HL-60 (cell line): Measurements from ENCODE around the gene NFATC1.

ENCODE experiments used
- DNase-seq, 2 experiments: peaks; one replicate each; pipeline ENCODE4 v3.0.0-alpha.2; 2010 to 2020; ENCODE audit warnings: low read depth in 1 of 2, low spot score in 1 of 2
- H3K27ac ChIP-seq: fragments of 250-450 bp; sonication (Bioruptor Pico); replicated peaks from 2 replicates; pipeline ENCODE4 v1.5.1; 2020; ENCODE audit warnings: mild to moderate bottlenecking, moderate library complexity
- H3K27me3 ChIP-seq: fragments of 250-450 bp; sonication (Bioruptor Pico); 2 replicates; pipeline ENCODE4 v1.5.1; 2021; ENCODE audit warnings: mild to moderate bottlenecking, moderate library complexity; ENCODE audit not compliant: insufficient read depth, poor library complexity, severe bottlenecking
- H3K4me3 ChIP-seq: replicated peaks from 2 replicates; pipeline ENCODE4 v1.5.1; 2011; ENCODE audit warnings: mild to moderate bottlenecking, control low read depth, low read length; ENCODE audit not compliant: insufficient read depth
- CTCF ChIP-seq: IDR thresholded peaks from one replicate; pipeline ENCODE4 v1.5.1; 2011; ENCODE audit warnings: low read length, control low read depth, inconsistent platforms; ENCODE audit not compliant: insufficient read depth
- GABPA ChIP-seq: IDR thresholded peaks from 2 replicates; pipeline ENCODE4 v1.6.1; 2012; ENCODE audit warnings: low read depth
- POLR2AphosphoS5 ChIP-seq: IDR thresholded peaks from 2 replicates; pipeline ENCODE4 v1.6.1; 2012; ENCODE audit warnings: low read depth
- REST ChIP-seq: IDR thresholded peaks from 2 replicates; pipeline ENCODE4 v1.6.1; 2012; ENCODE audit warnings: low read depth; ENCODE audit not compliant: insufficient replicate concordance
- SPI1 ChIP-seq: IDR thresholded peaks from 2 replicates; pipeline ENCODE4 v1.6.1; 2012; ENCODE audit warnings: low read depth, mild to moderate bottlenecking, borderline replicate concordance

Gene NFATC1

GRCh38 chr18:79476031-79476917 lies 80.5 kb downstream of the NFATC1 start:
- Histone ChIP-seq H3K27ac (no peak overlapping the region), H3K27me3 (no peaks in the 10 kb centered on the region), H3K4me3 (no peak overlapping the region)
- TF ChIP-seq CTCF: no peak
- no peak for TF ChIP-seq REST
- no peak for TF ChIP-seq GABPA
- TF ChIP-seq SPI1: no peak
- no peak for TF ChIP-seq POLR2AphosphoS5
- DNase-seq: no peak

- no peak for TF ChIP-seq CTCF
- no peak for TF ChIP-seq SPI1
- TF ChIP-seq GABPA: no peak
- no peak for TF ChIP-seq REST
- no peak for TF ChIP-seq POLR2AphosphoS5
- H3K27me3 ChIP-seq: no peaks in the 10 kb centered on the region
- no peak overlapping the region for H3K27ac ChIP-seq
- H3K4me3 ChIP-seq: no peak overlapping the region
- no peak for DNase-seq
These were observed 81.3 kb downstream of the NFATC1 start for GRCh38 chr18:79476918-79477571.

- H3K4me3 ChIP-seq: no peak overlapping the region
- no peak for TF ChIP-seq GABPA
- TF ChIP-seq SPI1: no peak
- TF ChIP-seq POLR2AphosphoS5: no peak
- no peak for TF ChIP-seq CTCF
- no peak for TF ChIP-seq REST
- H3K27ac ChIP-seq: no peak overlapping the region
- DNase-seq: no peak
- H3K27me3 ChIP-seq: no peaks in the 10 kb centered on the region
These were observed 82.2 kb downstream of the NFATC1 start for GRCh38 chr18:79477711-79478483.
